Heart left ventricle (tissue), 16 donors: ENCODE measurements around the gene C1orf21. TPM values are rescaled to one million over a fixed set of nuclear protein-coding genes. Genes with fewer than 3 reads are reported as not detected.

Source experiments
- ATAC-seq, 4 donors: fragments of 200-7000 bp; cut with Tn5 transposase; one replicate each; pipeline ENCODE4 v1.9.1; 2020 to 2022; ENCODE audit warnings: moderate library complexity in 4 of 4, mild to moderate bottlenecking in 3 of 4, moderate number of reproducible peaks in 1 of 4
- DNase-seq, 5 donors: peaks; one replicate each; pipeline ENCODE4 v3.0.0-alpha.2; 2020
- H3K27ac ChIP-seq, 12 donors: fragments of 200-600 bp; sonication (generic) in 4 of 12; one replicate each; pipeline versions ENCODE4 v1.5.0 to v1.8.0; 2016 to 2022; ENCODE audit warnings: mild to moderate bottlenecking in 2 of 12
- H3K27me3 ChIP-seq, 9 donors: fragments of 200-600 bp; sonication (generic) in 2 of 9; one replicate each; pipeline versions ENCODE4 v1.5.1 to v1.8.0; 2016 to 2022; ENCODE audit warnings: mild to moderate bottlenecking in 3 of 9
- H3K36me3 ChIP-seq, 9 donors: fragments of 200-600 bp; sonication (generic) in 2 of 9; one replicate each; pipeline versions ENCODE4 v1.5.0 to v1.8.0; 2018 to 2022; ENCODE audit warnings: mild to moderate bottlenecking in 2 of 9
- H3K4me1 ChIP-seq, 12 donors: fragments of 200-600 bp; sonication (generic) in 4 of 12; one replicate each; pipeline versions ENCODE4 v1.5.0 to v1.8.0; 2016 to 2022; ENCODE audit warnings: mild to moderate bottlenecking in 3 of 12
- H3K4me3 ChIP-seq, 12 donors: fragments of 200-600 bp; sonication (generic) in 4 of 12; one replicate each; pipeline versions ENCODE4 v1.5.0 to v1.8.0; 2017 to 2022; ENCODE audit warnings: mild to moderate bottlenecking in 9 of 12, moderate library complexity in 4 of 12
- H3K9me3 ChIP-seq, 12 donors: fragments of 200-600 bp; sonication (generic) in 4 of 12; one replicate each; pipeline versions ENCODE4 v1.5.0 to v1.8.0; 2016 to 2022; ENCODE audit warnings: mild to moderate bottlenecking in 1 of 12
- CTCF ChIP-seq, 12 donors: fragments of 200-600 bp; sonication (generic) in 4 of 12; IDR thresholded peaks; one replicate each; pipeline versions ENCODE4 v1.5.0 to v1.8.0; 2018 to 2022; ENCODE audit warnings: antibody characterized with exemption in 12 of 12, mild to moderate bottlenecking in 5 of 12
- POLR2A ChIP-seq, 2 donors: fragments of 450-650 bp; IDR thresholded peaks; one replicate each; pipeline ENCODE4 v1.6.1; 2017; ENCODE audit warnings: antibody characterized with exemption in 2 of 2, mild to moderate bottlenecking in 2 of 2, moderate library complexity in 2 of 2
- WGBS, 4 donors: extraction: QIAGEN DNeasy Blood & Tissue Kit in 2 of 4; methylation state at CpG; one replicate each; pipeline versions ENCODE4 v1.1.5 to v1.1.7; 2013 to 2018; 5-methylcytosine and 5-hydroxymethylcytosine counted together
- intact Hi-C, 10 donors: fragments of 100-400 bp; cut with DNase I; formaldehyde crosslinking; loops; one replicate each; pipeline versions ENCODE4 v1.11.1 to v1.14.2; 2022
- polyA plus RNA-seq, 2 donors: library from polyadenylated mRNA; stranded (reverse); fragments of 200-250 nt; gene quantifications; one replicate each; pipeline ENCODE4 v1.2.3, GENCODE V29; 2013
- total RNA-seq, 9 donors: library from RNA; depleted of rRNA in 2 of 9; stranded (reverse); fragments of >200 nt in 2 of 9; fragmentation: NEBNext Ultra II Directional in 3 of 9; extraction: Animal tissue kit (Norgen Biotek cat#: 25700) in 3 of 9; gene quantifications; one replicate each; pipeline versions ENCODE4 v1.1.0 to v1.2.4, GENCODE V29; 2016 to 2023
- donor health status: ischemic (EF 13 %, LVEDD 7.1; RV severe dilation, severe dysfunction).
- donor health status: healthy with polysubstance abuse.
- donor health status: DM: no; HTN: yes; CAD: no.
- donor health status: DM: no; HTN: no; CAD: no.
- donor health status: ischemic (EF 25% LVEDD 6.9; RV normal size, moderate dysfunction).
- donor health status: ischemic (EF 25% LVEDD 5.7; RV mildly dilated, moderate dysfunction).
- donor health status: healthy.
- donor health status: DM: yes; HTN: yes; CAD: no.
- donor health status: ischemic (EF 35%, LVEDD 5.7; RV mildly dilated, moderate dysfunction).
- donor health status: nonischemic (EF 11% LVEDD 7.7; RV severe dilation, severe dysfunction).
- donor health status: DM: yes; HTN: yes; CAD: no.
- donor health status: PGD.
- donor health status: ischemic (EF 29% LVEDD 5.4; RV normal size, mild dysfunction).
- donor health status: nonischemic (EF 23%, LVEDD 6.1; RV moderate dilation, normal function).

Gene C1orf21
- total and polyA plus RNA-seq, 11 donors = 32.0 to 81.3 (median 68.4) TPM

- 33 to 65% (median 56%) methylated on average over 5 of the region's 5 CpGs for WGBS, 4 donors
- Histone ChIP-seq H3K36me3 (peaks cover 0 to 24% (median 11%) of the 10 kb centered on the region in 9 donors), H3K4me1 (peaks cover 9 to 75% (median 62%) of the 10 kb centered on the region in 12 donors), H3K4me3 (no peak overlapping the region), H3K27me3 (no peaks in the 10 kb centered on the region), H3K27ac (peak overlapping the region; percentile 17 to 79 (median 70)), H3K9me3 (no peaks in the 10 kb centered on the region)
- DNase-seq (peak; percentile 62 to 87 (median 79)), ATAC-seq (peak; percentile 34 to 82 (median 76))
- intact Hi-C loops = loop anchor here in 5 of 10 donors (5.0 to 10.0 kb wide), 7 partner anchors 73 to 407 kb away; partner anchors contain the start of gene C1orf21 (in 1 of the 5)
- TF ChIP-seq CTCF (IDR thresholded peaks at IDR 0.05) (peak in 1 of 12 donors; percentile 4), POLR2A (IDR thresholded peaks at IDR 0.05) (no peak)
These were observed 95.3 kb downstream of the C1orf21 start for GRCh38 chr1:184482136-184482535.

DNA sequence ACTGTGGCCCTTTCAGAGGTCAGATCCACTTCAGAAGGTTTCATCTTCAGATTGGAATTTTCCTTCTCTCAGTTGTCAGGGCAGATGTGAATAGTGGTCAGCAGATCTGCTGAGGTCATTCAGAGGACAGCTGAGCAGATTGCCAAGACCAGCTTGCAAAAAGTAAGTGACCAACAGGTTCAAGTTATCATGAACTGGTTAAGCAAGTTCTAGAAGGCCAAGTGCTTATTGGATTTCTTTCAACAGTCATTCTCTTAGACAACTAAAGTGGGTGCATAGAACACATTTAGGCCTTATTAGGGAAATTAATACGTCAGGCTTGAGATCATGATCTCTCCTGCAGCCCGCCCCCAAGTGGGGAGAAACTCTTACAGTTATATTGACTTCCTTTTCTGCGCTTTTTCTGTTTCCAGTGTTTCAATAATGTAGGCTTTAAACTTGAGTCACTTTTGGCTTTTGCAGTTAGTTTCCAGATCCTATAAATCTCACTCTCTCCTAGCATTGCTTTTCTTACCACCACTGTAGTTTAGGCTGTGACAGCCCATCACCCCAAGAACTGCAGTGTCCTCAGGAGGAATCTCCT, 96.4 kb downstream of the C1orf21 start:
- DNase-seq (peak in 2 of 5 donors; percentile 57), ATAC-seq (peak in 3 of 4 donors; percentile 33 to 60 (median 33))
- H3K27ac ChIP-seq = peak overlapping the region; percentile 17 to 79 (median 70)
- H3K36me3 ChIP-seq = peaks cover 0 to 13% (median under 1%) of the 10 kb centered on the region in 9 donors
- H3K9me3 ChIP-seq = no peaks in the 10 kb centered on the region
- H3K27me3 ChIP-seq = no peaks in the 10 kb centered on the region
- TF ChIP-seq CTCF (IDR thresholded peaks at IDR 0.05) (peak in 7 of 12 donors; percentile 8 to 40 (median 21)), POLR2A (IDR thresholded peaks at IDR 0.05) (no peak)
- H3K4me1 ChIP-seq = peaks cover 11 to 86% (median 71%) of the 10 kb centered on the region in 12 donors
- H3K4me3 ChIP-seq = no peak overlapping the region
- intact Hi-C loops = loop anchor here in 5 of 10 donors (5.0 to 10.0 kb wide), 7 partner anchors 72 to 408 kb away; partner anchors contain the start of gene C1orf21 (in 1 of the 5)
- 44 to 57% (median 49%) methylated on average over 3 of the region's 3 CpGs for WGBS, 4 donors

- TF ChIP-seq POLR2A (IDR thresholded peaks at IDR 0.05) (no peak), CTCF (IDR thresholded peaks at IDR 0.05) (no peak)
- DNase-seq (peak in 2 of 5 donors; percentile 34 to 42), ATAC-seq (peak; percentile 59 to 72 (median 66))
- Histone ChIP-seq H3K9me3 (no peaks in the 10 kb centered on the region), H3K4me1 (peaks cover 11 to 95% (median 80%) of the 10 kb centered on the region in 12 donors), H3K27me3 (no peaks in the 10 kb centered on the region), H3K27ac (peak overlapping the region; percentile 43 to 75 (median 66)), H3K4me3 (no peak overlapping the region), H3K36me3 (no peaks in the 10 kb centered on the region)
- WGBS, 4 donors = 49 to 63% (median 58%) methylated on average over 9 of the region's 9 CpGs
- intact Hi-C loops = loop anchor here in 7 of 10 donors (5.0 to 10.0 kb wide), 6 partner anchors 69 to 411 kb away; no protein-coding TSS in a partner anchor
These were observed 99.2 kb downstream of the C1orf21 start for GRCh38 chr1:184485751-184486723.
